HCT116 (cell line): ENCODE data around the gene BLCAP. TPM values are rescaled to one million over a fixed set of nuclear protein-coding genes. Genes with fewer than 3 reads are reported as not detected.

Source experiments
- ATAC-seq: fragments of 200-7000 bp; cut with Tn5 transposase; 2 replicates; pipeline ENCODE4 v1.9.1; 2020; ENCODE audit warnings: mild to moderate bottlenecking, moderate library complexity
- BruUV-seq: library from RNA; stranded (reverse); fragments of 400-500 nt; replicated peaks from 2 replicates; lab custom pipeline; 2021; lab: Mats Ljungman, UMichigan
- CTCF ChIA-PET: fragments of 300-600 bp; sonication (Branson Sonifier 250); formaldehyde crosslinking; loops from one replicate; lab custom pipeline; 2021; ENCODE audit warnings: antibody characterized with exemption; lab: Charles Lee
- POLR2A ChIA-PET: fragments of 300-600, 350-600 bp; sonication (Branson Sonifier 250); formaldehyde crosslinking; loops from one replicate; lab custom pipeline; 2021; ENCODE audit warnings: antibody characterized with exemption; lab: Charles Lee
- RAD21 ChIA-PET, 2 experiments: fragments of 300-600 bp; sonication (Branson Sonifier 250); formaldehyde crosslinking; loops; one replicate each; lab custom pipeline; 2023; ENCODE audit warnings: low total read pairs in 2 of 2; ENCODE audit not compliant: uncharacterized antibody in 2 of 2, unreplicated experiment in 2 of 2, low non-redundant PET in 1 of 2; lab: Charles Lee
- DNase-seq: peaks from one replicate; pipeline ENCODE4 v3.0.0-alpha.2; 2010; ENCODE audit warnings: low read depth, low spot score
- H2AFZ ChIP-seq: fragments of 200-600 bp; shearing (Covaris generic), sonication (generic); 2 replicates; pipeline ENCODE4 v1.6.1; 2017; ENCODE audit warnings: low read depth, mixed run types, mixed read lengths, antibody characterized with exemption, low read length; ENCODE audit not compliant: poor library complexity, severe bottlenecking
- H3K27ac ChIP-seq: 2 replicates; pipeline ENCODE4 v1.5.1; 2012; ENCODE audit warnings: low read depth, low read length
- H3K27me3 ChIP-seq: fragments of 200-600 bp; sonication (generic); 2 replicates; pipeline ENCODE4 v1.6.1; 2016; ENCODE audit warnings: mixed run types, low read length, mixed read lengths; ENCODE audit not compliant: insufficient read depth
- H3K36me3 ChIP-seq, 2 experiments: fragments of 200-500 bp in 1 of 2; fragments of 200-600 bp in 1 of 2; sonication (Bioruptor generic) in 1 of 2; sonication (generic) in 1 of 2; 2 replicates each; pipeline versions ENCODE4 v1.5.1 to v1.6.1; 2014 to 2016; ENCODE audit warnings: low read length in 2 of 2, inconsistent platforms in 1 of 2, mixed read lengths in 1 of 2, mixed run types in 1 of 2; ENCODE audit not compliant: insufficient read depth in 2 of 2, control insufficient read depth in 1 of 2
- H3K4me1 ChIP-seq, 2 experiments: fragments of 200-600 bp in 1 of 2; sonication (generic) in 1 of 2; 2 replicates each; pipeline versions ENCODE4 v1.5.1 to v1.6.1; 2012 to 2017; ENCODE audit warnings: low read length in 2 of 2, inconsistent platforms in 1 of 2, mild to moderate bottlenecking in 1 of 2, mixed read lengths in 1 of 2, mixed run types in 1 of 2, moderate library complexity in 1 of 2; ENCODE audit not compliant: insufficient read depth in 2 of 2, control insufficient read depth in 1 of 2
- H3K4me2 ChIP-seq: fragments of 200-600 bp; sonication (generic); 2 replicates; pipeline ENCODE4 v1.6.1; 2017; ENCODE audit warnings: mixed run types, low read length, mixed read lengths
- H3K4me3 ChIP-seq, 2 experiments: fragments of 200-600 bp in 1 of 2; sonication (generic) in 1 of 2; replicated peaks in 1 of 2; 2 replicates each; pipeline ENCODE4 v1.5.1; 2011 to 2016; ENCODE audit warnings: low read length in 2 of 2, control low read depth in 1 of 2, low read depth in 1 of 2, mild to moderate bottlenecking in 1 of 2, mixed read lengths in 1 of 2, mixed run types in 1 of 2
- H3K79me2 ChIP-seq: fragments of 200-600 bp; sonication (generic); 2 replicates; pipeline ENCODE4 v1.6.1; 2017; ENCODE audit warnings: mild to moderate bottlenecking, mixed run types, low read length, moderate library complexity, mixed read lengths; ENCODE audit not compliant: insufficient read depth
- H3K9ac ChIP-seq: fragments of 200-600 bp; sonication (generic); 2 replicates; pipeline ENCODE4 v1.6.1; 2016; ENCODE audit warnings: low read length, mixed read lengths
- H3K9me2 ChIP-seq: fragments of 200-600 bp; sonication (generic), shearing (Covaris generic); 2 replicates; pipeline ENCODE4 v1.6.1; 2017; ENCODE audit warnings: mixed run types, mild to moderate bottlenecking, moderate library complexity; ENCODE audit not compliant: insufficient read depth
- H3K9me3 ChIP-seq, 2 experiments: fragments of 200-500 bp in 1 of 2; fragments of 200-600 bp in 1 of 2; sonication (Bioruptor generic) in 1 of 2; sonication (generic) in 1 of 2; 2 replicates each; pipeline ENCODE4 v1.6.1; 2014 to 2017; ENCODE audit warnings: low read length in 2 of 2, mixed read lengths in 2 of 2, inconsistent platforms in 1 of 2, low read depth in 1 of 2, mild to moderate bottlenecking in 1 of 2, mixed run types in 1 of 2, moderate library complexity in 1 of 2; ENCODE audit not compliant: control insufficient read depth in 1 of 2, insufficient read depth in 1 of 2
- H4K20me1 ChIP-seq: fragments of 200-600 bp; sonication (generic), shearing (Covaris generic); 2 replicates; pipeline ENCODE4 v1.6.1; 2017; ENCODE audit warnings: mixed run types, mild to moderate bottlenecking, moderate library complexity; ENCODE audit not compliant: insufficient read depth
- ATF3 ChIP-seq: IDR thresholded peaks from 2 replicates; pipeline ENCODE4 v1.6.1; 2012
- CBX3 ChIP-seq: IDR thresholded peaks from 2 replicates; pipeline ENCODE4 v1.6.1; 2012; ENCODE audit warnings: low read depth
- CEBPB ChIP-seq: IDR thresholded peaks from 2 replicates; pipeline ENCODE4 v1.6.1; 2012; ENCODE audit warnings: low read depth
- CTCF ChIP-seq, 3 experiments: fragments of 200-600 bp in 1 of 3; sonication (generic) in 1 of 3; IDR thresholded peaks in 2 of 3; conservative IDR thresholded peaks in 1 of 3; 2 replicates each; pipeline ENCODE4 v1.5.1; 2012 to 2017; ENCODE audit warnings: low read depth in 2 of 3, low read length in 2 of 3, antibody characterized with exemption in 1 of 3, borderline replicate concordance in 1 of 3, control low read depth in 1 of 3, mild to moderate bottlenecking in 1 of 3, mixed read lengths in 1 of 3, mixed run types in 1 of 3, moderate library complexity in 1 of 3; ENCODE audit not compliant: insufficient read depth in 1 of 3
- EGR1 ChIP-seq: IDR thresholded peaks from 2 replicates; pipeline ENCODE4 v1.6.1; 2012; ENCODE audit warnings: low read depth
- ELF1 ChIP-seq: IDR thresholded peaks from 2 replicates; pipeline ENCODE4 v1.6.1; 2012; ENCODE audit warnings: low read depth, borderline replicate concordance
- EZH2phosphoT487 ChIP-seq: fragments of 200-600 bp; IDR thresholded peaks from 2 replicates; pipeline ENCODE4 v1.6.1; 2018; ENCODE audit warnings: antibody characterized with exemption, borderline replicate concordance
- FOSL1 ChIP-seq: IDR thresholded peaks from 2 replicates; pipeline ENCODE4 v1.6.1; 2012; ENCODE audit warnings: low read depth
- JUND ChIP-seq: IDR thresholded peaks from 2 replicates; pipeline ENCODE4 v1.6.1; 2012
- MAX ChIP-seq: IDR thresholded peaks from 2 replicates; pipeline ENCODE4 v1.6.1; 2012
- POLR2AphosphoS5 ChIP-seq: IDR thresholded peaks from 2 replicates; pipeline ENCODE4 v1.6.1; 2011; ENCODE audit warnings: mild to moderate bottlenecking, low read depth, low read length, moderate library complexity
- RAD21 ChIP-seq: IDR thresholded peaks from 2 replicates; pipeline ENCODE4 v1.6.1; 2012; ENCODE audit warnings: low read depth, mild to moderate bottlenecking
- SIN3A ChIP-seq: IDR thresholded peaks from 2 replicates; pipeline ENCODE4 v1.6.1; 2012; ENCODE audit warnings: low read depth
- SRF ChIP-seq: IDR thresholded peaks from 2 replicates; pipeline ENCODE4 v1.6.1; 2012; ENCODE audit warnings: low read depth
- TCF7L2 ChIP-seq: IDR thresholded peaks from 2 replicates; pipeline ENCODE4 v1.7.0; 2011; ENCODE audit warnings: borderline replicate concordance, inconsistent platforms; ENCODE audit not compliant: insufficient read depth, insufficient read length; ENCODE audit errors: extremely low read depth
- YY1 ChIP-seq: IDR thresholded peaks from 2 replicates; pipeline ENCODE4 v1.6.1; 2011; ENCODE audit warnings: low read length, low read depth, moderate library complexity, mild to moderate bottlenecking; ENCODE audit not compliant: insufficient replicate concordance; ENCODE audit errors: extremely low read depth
- ZBTB33 ChIP-seq: IDR thresholded peaks from 2 replicates; pipeline ENCODE4 v1.6.1; 2011; ENCODE audit warnings: mild to moderate bottlenecking, low read length, moderate library complexity; ENCODE audit not compliant: insufficient replicate concordance; ENCODE audit errors: extremely low read depth
- ZFX ChIP-seq: fragments of 450-650 bp; IDR thresholded peaks from 2 replicates; pipeline ENCODE4 v1.6.1; 2017
- intact Hi-C: fragments of 100-400 bp; cut with micrococcal nuclease; formaldehyde crosslinking; loops from 2 replicates; pipeline ENCODE4 v1.10.0; 2022
- total RNA-seq: library from RNA; stranded (reverse); gene quantifications from one replicate; pipeline ENCODE4 v1.2.1, GENCODE V29; 2021; ENCODE audit not compliant: unreplicated experiment
- TF ChIP-seq, protein P1 (sequence below): IDR thresholded peaks from 2 replicates; pipeline ENCODE4 v1.6.1; 2012; ENCODE audit warnings: low read depth

BLCAP gene
- total RNA-seq, 1 experiment from 2014 or later: 27.5 TPM

- no peaks in the 10 kb centered on the region for H3K9me3 ChIP-seq
- ChIA-PET POLR2A (no interaction called here), RAD21 (no interaction called here), CTCF (no interaction called here)
- H3K79me2 ChIP-seq: no peaks in the 10 kb centered on the region
- H3K9ac ChIP-seq: no peak overlapping the region
- H3K27ac ChIP-seq: no peak overlapping the region
- H3K4me3 ChIP-seq: no peak overlapping the region
- ATAC-seq: no peak
- H3K27me3 ChIP-seq: peaks cover 50% of the 10 kb centered on the region
- no peaks in the 10 kb centered on the region for H3K36me3 ChIP-seq
- no peak overlapping the region for H3K4me2 ChIP-seq
- no peaks in the 10 kb centered on the region for H4K20me1 ChIP-seq
- H3K9me2 ChIP-seq: no peaks in the 10 kb centered on the region
- H2AFZ ChIP-seq: no peak overlapping the region
- intact Hi-C loops: no loop called here
- TF ChIP-seq EGR1: no peak
- TF ChIP-seq ZFX: no peak
- TF ChIP-seq JUND: no peak
- no peak for TF ChIP-seq EZH2phosphoT487
- no peak for TF ChIP-seq MAX
- TF ChIP-seq ELF1: no peak
- TF ChIP-seq POLR2AphosphoS5: no peak
- TF ChIP-seq FOSL1: no peak
- TF ChIP-seq ATF3: no peak
- no peak for TF ChIP-seq SRF
- TF ChIP-seq, protein P1, sequence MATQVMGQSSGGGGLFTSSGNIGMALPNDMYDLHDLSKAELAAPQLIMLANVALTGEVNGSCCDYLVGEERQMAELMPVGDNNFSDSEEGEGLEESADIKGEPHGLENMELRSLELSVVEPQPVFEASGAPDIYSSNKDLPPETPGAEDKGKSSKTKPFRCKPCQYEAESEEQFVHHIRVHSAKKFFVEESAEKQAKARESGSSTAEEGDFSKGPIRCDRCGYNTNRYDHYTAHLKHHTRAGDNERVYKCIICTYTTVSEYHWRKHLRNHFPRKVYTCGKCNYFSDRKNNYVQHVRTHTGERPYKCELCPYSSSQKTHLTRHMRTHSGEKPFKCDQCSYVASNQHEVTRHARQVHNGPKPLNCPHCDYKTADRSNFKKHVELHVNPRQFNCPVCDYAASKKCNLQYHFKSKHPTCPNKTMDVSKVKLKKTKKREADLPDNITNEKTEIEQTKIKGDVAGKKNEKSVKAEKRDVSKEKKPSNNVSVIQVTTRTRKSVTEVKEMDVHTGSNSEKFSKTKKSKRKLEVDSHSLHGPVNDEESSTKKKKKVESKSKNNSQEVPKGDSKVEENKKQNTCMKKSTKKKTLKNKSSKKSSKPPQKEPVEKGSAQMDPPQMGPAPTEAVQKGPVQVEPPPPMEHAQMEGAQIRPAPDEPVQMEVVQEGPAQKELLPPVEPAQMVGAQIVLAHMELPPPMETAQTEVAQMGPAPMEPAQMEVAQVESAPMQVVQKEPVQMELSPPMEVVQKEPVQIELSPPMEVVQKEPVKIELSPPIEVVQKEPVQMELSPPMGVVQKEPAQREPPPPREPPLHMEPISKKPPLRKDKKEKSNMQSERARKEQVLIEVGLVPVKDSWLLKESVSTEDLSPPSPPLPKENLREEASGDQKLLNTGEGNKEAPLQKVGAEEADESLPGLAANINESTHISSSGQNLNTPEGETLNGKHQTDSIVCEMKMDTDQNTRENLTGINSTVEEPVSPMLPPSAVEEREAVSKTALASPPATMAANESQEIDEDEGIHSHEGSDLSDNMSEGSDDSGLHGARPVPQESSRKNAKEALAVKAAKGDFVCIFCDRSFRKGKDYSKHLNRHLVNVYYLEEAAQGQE: no peak
- TF ChIP-seq YY1: no peak
- no peak for TF ChIP-seq CTCF (IDR thresholded peaks at IDR 0.05 in 2 of 3, conservative IDR thresholded peaks at IDR 0.05 in 1 of 3; ENCODE audit: borderline replicate concordance in 1 of 3, insufficient read depth in 1 of 3, low read depth in 2 of 3, low read length in 2 of 3)
- TF ChIP-seq CEBPB: no peak
- TF ChIP-seq RAD21: no peak
- no peak for TF ChIP-seq TCF7L2
- no peak for TF ChIP-seq SIN3A
- TF ChIP-seq ZBTB33: no peak
- no peak for TF ChIP-seq CBX3
- no TSS peak for BruUV-seq
- DNase-seq: no peak
- H3K4me1 ChIP-seq: no peaks in the 10 kb centered on the region
These were observed 53.3 kb downstream of the BLCAP start for GRCh38 chr20:37474386-37474785.
